Measurements from ENCODE around the gene SURF4.

DNA sequence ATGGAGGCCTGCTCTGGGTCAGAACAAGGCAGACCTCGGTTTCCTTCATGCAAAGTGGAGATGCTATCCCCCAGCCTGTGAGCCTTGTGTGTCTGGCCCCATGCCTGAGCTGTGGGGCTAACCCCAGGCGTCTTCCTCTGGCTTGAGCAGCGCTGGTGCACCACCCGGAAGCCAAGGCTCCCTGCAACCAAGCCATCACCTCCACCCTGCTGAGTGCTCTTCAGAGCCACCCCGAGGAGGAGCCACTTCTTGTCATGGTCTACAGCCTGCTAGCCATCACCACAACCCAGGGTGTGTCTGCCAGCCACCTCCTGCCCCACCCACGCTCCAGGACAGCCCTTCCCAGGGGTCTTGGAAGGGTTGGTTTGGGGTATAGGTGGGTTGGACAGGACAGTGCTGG lies 25.7 kb upstream of the SURF4 start:
- TF ChIP-seq, protein P1, sequence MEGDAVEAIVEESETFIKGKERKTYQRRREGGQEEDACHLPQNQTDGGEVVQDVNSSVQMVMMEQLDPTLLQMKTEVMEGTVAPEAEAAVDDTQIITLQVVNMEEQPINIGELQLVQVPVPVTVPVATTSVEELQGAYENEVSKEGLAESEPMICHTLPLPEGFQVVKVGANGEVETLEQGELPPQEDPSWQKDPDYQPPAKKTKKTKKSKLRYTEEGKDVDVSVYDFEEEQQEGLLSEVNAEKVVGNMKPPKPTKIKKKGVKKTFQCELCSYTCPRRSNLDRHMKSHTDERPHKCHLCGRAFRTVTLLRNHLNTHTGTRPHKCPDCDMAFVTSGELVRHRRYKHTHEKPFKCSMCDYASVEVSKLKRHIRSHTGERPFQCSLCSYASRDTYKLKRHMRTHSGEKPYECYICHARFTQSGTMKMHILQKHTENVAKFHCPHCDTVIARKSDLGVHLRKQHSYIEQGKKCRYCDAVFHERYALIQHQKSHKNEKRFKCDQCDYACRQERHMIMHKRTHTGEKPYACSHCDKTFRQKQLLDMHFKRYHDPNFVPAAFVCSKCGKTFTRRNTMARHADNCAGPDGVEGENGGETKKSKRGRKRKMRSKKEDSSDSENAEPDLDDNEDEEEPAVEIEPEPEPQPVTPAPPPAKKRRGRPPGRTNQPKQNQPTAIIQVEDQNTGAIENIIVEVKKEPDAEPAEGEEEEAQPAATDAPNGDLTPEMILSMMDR (IDR thresholded peaks at IDR 0.05) = no peak
- TF ChIP-seq POLR2A (IDR thresholded peaks at IDR 0.05) = no peak

Measured in esophagus squamous epithelium (tissue), 4 donors.